Esophagus muscularis mucosa (tissue), 4 donors: ENCODE results near the gene SUN3.

ENCODE experiments used
- EP300 ChIP-seq: sonication (generic); formaldehyde crosslinking; IDR thresholded peaks from one replicate; pipeline ENCODE4 v1.6.1; 2017; ENCODE audit warnings: antibody characterized with exemption
- POLR2A ChIP-seq: fragments of 450-650 bp; IDR thresholded peaks from one replicate; pipeline ENCODE4 v1.6.1; 2017; ENCODE audit warnings: antibody characterized with exemption, moderate library complexity, mild to moderate bottlenecking, low read depth
- POLR2AphosphoS5 ChIP-seq, 2 donors: sonication (generic); formaldehyde crosslinking; IDR thresholded peaks; one replicate each; pipeline ENCODE4 v1.6.1; 2017; ENCODE audit warnings: antibody characterized with exemption in 2 of 2
- TF ChIP-seq, protein P1 (sequence below), 3 experiments: fragments of 200-600 bp in 2 of 3; fragments of 450-650 bp in 1 of 3; sonication (generic) in 2 of 3; IDR thresholded peaks; one replicate each; pipeline ENCODE4 v1.5.1; 2017 to 2019; ENCODE audit warnings: antibody characterized with exemption in 3 of 3, mild to moderate bottlenecking in 2 of 3, moderate library complexity in 1 of 3

DNA sequence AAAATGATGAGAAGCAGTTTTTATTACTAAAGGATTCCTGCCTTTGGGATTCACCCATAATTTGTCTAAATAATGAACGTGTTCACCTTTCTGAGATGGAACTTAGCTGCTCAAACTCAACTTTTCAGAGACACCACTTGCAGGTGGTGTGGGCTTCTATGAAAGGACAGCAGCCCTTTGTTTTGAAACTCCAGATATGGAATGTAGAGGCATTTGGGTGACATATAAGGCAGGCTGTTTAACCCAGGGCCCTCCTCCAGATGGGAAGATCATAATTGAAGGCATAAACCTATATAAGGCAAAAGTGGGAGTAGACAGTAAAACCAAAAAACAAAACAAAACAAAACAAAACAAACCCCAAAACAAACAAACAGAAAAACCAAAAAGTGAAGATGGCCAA lies 37.6 kb downstream of the SUN3 start:
- TF ChIP-seq POLR2AphosphoS5 (IDR thresholded peaks at IDR 0.05) (no peak), POLR2A (no peak), EP300 (no peak)
- TF ChIP-seq, protein P1, sequence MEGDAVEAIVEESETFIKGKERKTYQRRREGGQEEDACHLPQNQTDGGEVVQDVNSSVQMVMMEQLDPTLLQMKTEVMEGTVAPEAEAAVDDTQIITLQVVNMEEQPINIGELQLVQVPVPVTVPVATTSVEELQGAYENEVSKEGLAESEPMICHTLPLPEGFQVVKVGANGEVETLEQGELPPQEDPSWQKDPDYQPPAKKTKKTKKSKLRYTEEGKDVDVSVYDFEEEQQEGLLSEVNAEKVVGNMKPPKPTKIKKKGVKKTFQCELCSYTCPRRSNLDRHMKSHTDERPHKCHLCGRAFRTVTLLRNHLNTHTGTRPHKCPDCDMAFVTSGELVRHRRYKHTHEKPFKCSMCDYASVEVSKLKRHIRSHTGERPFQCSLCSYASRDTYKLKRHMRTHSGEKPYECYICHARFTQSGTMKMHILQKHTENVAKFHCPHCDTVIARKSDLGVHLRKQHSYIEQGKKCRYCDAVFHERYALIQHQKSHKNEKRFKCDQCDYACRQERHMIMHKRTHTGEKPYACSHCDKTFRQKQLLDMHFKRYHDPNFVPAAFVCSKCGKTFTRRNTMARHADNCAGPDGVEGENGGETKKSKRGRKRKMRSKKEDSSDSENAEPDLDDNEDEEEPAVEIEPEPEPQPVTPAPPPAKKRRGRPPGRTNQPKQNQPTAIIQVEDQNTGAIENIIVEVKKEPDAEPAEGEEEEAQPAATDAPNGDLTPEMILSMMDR (IDR thresholded peaks at IDR 0.05) = no peak
